ENCODE results near the gene AIFM2.
"Not testable (repeated sequence)": the region's sequence is repeated elsewhere in the genome, so short reads cannot be mapped to it uniquely, and the experiment has no call there.

The AIFM2 gene

GRCh38 chr10:70093335-70093944 lies 39.2 kb downstream of the AIFM2 start:
- DNase-seq (ENCODE audit: low read depth in 2 of 2) = no peak

- DNase-seq (ENCODE audit: low read depth in 2 of 2) = no peak
These were observed 40.3 kb downstream of the AIFM2 start for GRCh38 chr10:70092389-70092718.

GRCh38 chr10:70090951-70091350 lies 41.7 kb downstream of the AIFM2 start:
- no peak for DNase-seq (ENCODE audit: low read depth in 2 of 2)

- no peak for DNase-seq (ENCODE audit: low read depth in 2 of 2)
These were observed 42.6 kb downstream of the AIFM2 start for GRCh38 chr10:70090013-70090412.

GRCh38 chr10:70088308-70088698 lies 44.3 kb downstream of the AIFM2 start:
- no peak for DNase-seq (ENCODE audit: low read depth in 2 of 2)

GRCh38 chr10:70087616-70088307 lies 44.9 kb downstream of the AIFM2 start:
- no peak for DNase-seq (ENCODE audit: low read depth in 2 of 2)

GRCh38 chr10:70085975-70086613 lies 46.5 kb downstream of the AIFM2 start:
- no peak for DNase-seq (ENCODE audit: low read depth in 2 of 2)

- no peak for DNase-seq (ENCODE audit: low read depth in 2 of 2)
These were observed 48.4 kb downstream of the AIFM2 start for GRCh38 chr10:70084189-70084588.

- DNase-seq (ENCODE audit: low read depth in 2 of 2) = not testable (repeated sequence)
These were observed 51.8 kb downstream of the AIFM2 start for GRCh38 chr10:70080789-70081188.

GRCh38 chr10:70078937-70079336 lies 53.7 kb downstream of the AIFM2 start:
- DNase-seq (ENCODE audit: low read depth in 2 of 2) = no peak

GRCh38 chr10:70078329-70078728 lies 54.3 kb downstream of the AIFM2 start:
- DNase-seq (ENCODE audit: low read depth in 2 of 2) = no peak

- no peak for DNase-seq (ENCODE audit: low read depth in 2 of 2)
These were observed 57.7 kb downstream of the AIFM2 start for GRCh38 chr10:70074971-70075370.

- DNase-seq (ENCODE audit: low read depth in 2 of 2) = no peak
These were observed 58.5 kb downstream of the AIFM2 start for GRCh38 chr10:70074165-70074564.

- no peak for DNase-seq (ENCODE audit: low read depth in 2 of 2)
These were observed 61.8 kb downstream of the AIFM2 start for GRCh38 chr10:70070834-70071233.

- no peak for DNase-seq (ENCODE audit: low read depth in 2 of 2)
These were observed 63.3 kb downstream of the AIFM2 start for GRCh38 chr10:70069346-70069745.

GRCh38 chr10:70068925-70069324 lies 63.7 kb downstream of the AIFM2 start:
- no peak for DNase-seq (ENCODE audit: low read depth in 2 of 2)

GRCh38 chr10:70067586-70067985 lies 65.0 kb downstream of the AIFM2 start:
- DNase-seq (ENCODE audit: low read depth in 2 of 2) = no peak

- no peak for DNase-seq (ENCODE audit: low read depth in 2 of 2)
These were observed 66.4 kb downstream of the AIFM2 start for GRCh38 chr10:70066190-70066589.

GRCh38 chr10:70064486-70064885 lies 68.1 kb downstream of the AIFM2 start:
- DNase-seq (ENCODE audit: low read depth in 2 of 2) = no peak

- DNase-seq (ENCODE audit: low read depth in 2 of 2) = no peak
These were observed 69.1 kb downstream of the AIFM2 start for GRCh38 chr10:70063418-70064098.
